Nephron progenitor cell (in vitro differentiated cells): Measurements from ENCODE around the gene ZNF146.

ENCODE experiments used
- DNase-seq: peaks from one replicate; pipeline ENCODE4 v3.0.0; 2021
- H3K27ac Mint-ChIP-seq: 2 replicates; pipeline ENCODE4 v1.8.0; 2021; ENCODE audit warnings: mild to moderate bottlenecking, moderate library complexity, mixed read lengths
- H3K27me3 Mint-ChIP-seq: 2 replicates; pipeline ENCODE4 v1.8.0; 2021; ENCODE audit warnings: mild to moderate bottlenecking, low read depth, mixed read lengths; ENCODE audit not compliant: poor library complexity
- H3K36me3 Mint-ChIP-seq: 2 replicates; pipeline ENCODE4 v1.8.0; 2021; ENCODE audit warnings: low read depth, mixed read lengths
- H3K4me1 Mint-ChIP-seq: 2 replicates; pipeline ENCODE4 v1.8.0; 2021; ENCODE audit warnings: mixed read lengths
- H3K4me3 Mint-ChIP-seq: 2 replicates; pipeline ENCODE4 v1.8.0; 2021; ENCODE audit warnings: mild to moderate bottlenecking, moderate library complexity, mixed read lengths
- H3K9me3 Mint-ChIP-seq: 2 replicates; pipeline ENCODE4 v1.8.0; 2021; ENCODE audit warnings: mild to moderate bottlenecking, moderate library complexity, mixed read lengths
- CTCF ChIP-seq: fragments of 200-600 bp; sonication (generic); IDR thresholded peaks from 2 replicates; pipeline ENCODE4 v1.5.0; 2021; ENCODE audit warnings: antibody characterized with exemption

Gene ZNF146

GRCh38 chr19:36207605-36208252 lies 7.2 kb upstream of the ZNF146 start:
- H3K9me3 Mint-ChIP-seq = no peaks in the 10 kb centered on the region
- no peaks in the 10 kb centered on the region for H3K4me1 Mint-ChIP-seq
- no peak for DNase-seq
- H3K36me3 Mint-ChIP-seq = peaks cover 14% of the 10 kb centered on the region
- no peak overlapping the region for H3K4me3 Mint-ChIP-seq
- no peak for TF ChIP-seq CTCF
- no peaks in the 10 kb centered on the region for H3K27me3 Mint-ChIP-seq
- no peak overlapping the region for H3K27ac Mint-ChIP-seq

- no peaks in the 10 kb centered on the region for H3K4me1 Mint-ChIP-seq
- TF ChIP-seq CTCF = no peak
- H3K36me3 Mint-ChIP-seq = peaks cover 14% of the 10 kb centered on the region
- no peaks in the 10 kb centered on the region for H3K9me3 Mint-ChIP-seq
- no peak overlapping the region for H3K4me3 Mint-ChIP-seq
- no peak for DNase-seq
- H3K27me3 Mint-ChIP-seq = no peaks in the 10 kb centered on the region
- H3K27ac Mint-ChIP-seq = no peak overlapping the region
These were observed 5.5 kb upstream of the ZNF146 start for GRCh38 chr19:36209372-36209771.

- DNase-seq = no peak
- no peaks in the 10 kb centered on the region for H3K27me3 Mint-ChIP-seq
- no peak for TF ChIP-seq CTCF
- no peak overlapping the region for H3K27ac Mint-ChIP-seq
- H3K9me3 Mint-ChIP-seq = no peaks in the 10 kb centered on the region
- no peak overlapping the region for H3K4me3 Mint-ChIP-seq
- no peaks in the 10 kb centered on the region for H3K4me1 Mint-ChIP-seq
- peaks cover 14% of the 10 kb centered on the region for H3K36me3 Mint-ChIP-seq
These were observed 4.4 kb upstream of the ZNF146 start for GRCh38 chr19:36210497-36210896.

- no peak for TF ChIP-seq CTCF
- H3K4me1 Mint-ChIP-seq = peaks cover 12% of the 10 kb centered on the region
- H3K9me3 Mint-ChIP-seq = peaks cover 21% of the 10 kb centered on the region
- no peaks in the 10 kb centered on the region for H3K27me3 Mint-ChIP-seq
- H3K36me3 Mint-ChIP-seq = peaks cover 35% of the 10 kb centered on the region
- DNase-seq = no peak
- peak overlapping the region; percentile 65 for H3K4me3 Mint-ChIP-seq
- no peak overlapping the region for H3K27ac Mint-ChIP-seq
These were observed 2.0 kb upstream of the ZNF146 start for GRCh38 chr19:36212895-36213294.

- Mint-ChIP-seq H3K27ac (peak overlapping the region; percentile 54), H3K4me1 (peaks cover 12% of the 10 kb centered on the region), H3K4me3 (no peak overlapping the region), H3K27me3 (peaks cover 4% of the 10 kb centered on the region), H3K36me3 (peaks cover 56% of the 10 kb centered on the region), H3K9me3 (peaks cover 40% of the 10 kb centered on the region)
- peak; percentile 11 for DNase-seq
- TF ChIP-seq CTCF = no peak
These were observed 594 bp downstream of the ZNF146 start for GRCh38 chr19:36215276-36216123.
